HEK293T (cell line): ENCODE results near the gene SLC18A3.

Source experiments
- CTCF ChIA-PET: fragments of 350-600 bp; formaldehyde crosslinking; extraction: SDS; loops from one replicate; lab custom pipeline; 2021; ENCODE audit warnings: antibody characterized with exemption, inconsistent platforms; lab: Yijun Ruan, JAX
- POLR2A ChIA-PET: fragments of 350-600 bp; formaldehyde crosslinking; extraction: SDS; loops from one replicate; lab custom pipeline; 2020; ENCODE audit warnings: antibody characterized with exemption, inconsistent platforms; lab: Yijun Ruan, JAX
- DNase-seq: peaks from one replicate; pipeline ENCODE4 v3.0.0; 2012; ENCODE audit warnings: mixed read lengths; ENCODE audit errors: extremely low spot score
- ARNT ChIP-seq: fragments of 450-650 bp; IDR thresholded peaks from 2 replicates; pipeline ENCODE4 v1.6.1; 2017; ENCODE audit warnings: mild to moderate bottlenecking
- BHLHE40 ChIP-seq: fragments of 450-650 bp; IDR thresholded peaks from 2 replicates; pipeline ENCODE4 v1.6.1; 2016; ENCODE audit warnings: mild to moderate bottlenecking, moderate library complexity, borderline replicate concordance
- CTBP1 ChIP-seq: fragments of 450-650 bp; IDR thresholded peaks from 2 replicates; pipeline ENCODE4 v1.6.1; 2016; ENCODE audit warnings: borderline replicate concordance
- ELF4 ChIP-seq: fragments of 450-650 bp; IDR thresholded peaks from 2 replicates; pipeline ENCODE4 v1.6.1; 2017; ENCODE audit warnings: antibody characterized with exemption
- FOXA1 ChIP-seq: fragments of 450-650 bp; IDR thresholded peaks from 2 replicates; pipeline ENCODE4 v1.6.1; 2016; ENCODE audit warnings: mild to moderate bottlenecking
- FOXK2 ChIP-seq: fragments of 450-650 bp; IDR thresholded peaks from 2 replicates; pipeline ENCODE4 v1.6.1; 2016; ENCODE audit warnings: mild to moderate bottlenecking
- FOXM1 ChIP-seq: fragments of 450-650 bp; IDR thresholded peaks from 2 replicates; pipeline ENCODE4 v1.6.1; 2017; ENCODE audit warnings: mild to moderate bottlenecking, borderline replicate concordance
- HDGF ChIP-seq: fragments of 450-650 bp; IDR thresholded peaks from 2 replicates; pipeline ENCODE4 v1.6.1; 2017; ENCODE audit warnings: antibody characterized with exemption, borderline replicate concordance
- L3MBTL2 ChIP-seq: fragments of 450-650 bp; conservative IDR thresholded peaks from 2 replicates; pipeline ENCODE4 v1.6.1; 2016; ENCODE audit warnings: mild to moderate bottlenecking
- LEF1 ChIP-seq: fragments of 450-650 bp; IDR thresholded peaks from 2 replicates; pipeline ENCODE4 v1.6.1; 2017; ENCODE audit warnings: mild to moderate bottlenecking, borderline replicate concordance
- NFRKB ChIP-seq: fragments of 450-650 bp; IDR thresholded peaks from 2 replicates; pipeline ENCODE4 v1.6.1; 2016; ENCODE audit warnings: mild to moderate bottlenecking, moderate library complexity
- PKNOX1 ChIP-seq: fragments of 450-650 bp; IDR thresholded peaks from 2 replicates; pipeline ENCODE4 v1.6.1; 2016
- SP1 ChIP-seq: fragments of 450-650 bp; IDR thresholded peaks from 2 replicates; pipeline ENCODE4 v1.6.1; 2017
- SUZ12 ChIP-seq: fragments of 450-650 bp; IDR thresholded peaks from 2 replicates; pipeline ENCODE4 v1.6.1; 2016; ENCODE audit warnings: mild to moderate bottlenecking
- TARDBP ChIP-seq: fragments of 450-650 bp; IDR thresholded peaks from 2 replicates; pipeline ENCODE4 v1.6.1; 2016
- ZNF384 ChIP-seq: fragments of 450-650 bp; IDR thresholded peaks from 2 replicates; pipeline ENCODE4 v1.6.1; 2016

SLC18A3 gene

DNA sequence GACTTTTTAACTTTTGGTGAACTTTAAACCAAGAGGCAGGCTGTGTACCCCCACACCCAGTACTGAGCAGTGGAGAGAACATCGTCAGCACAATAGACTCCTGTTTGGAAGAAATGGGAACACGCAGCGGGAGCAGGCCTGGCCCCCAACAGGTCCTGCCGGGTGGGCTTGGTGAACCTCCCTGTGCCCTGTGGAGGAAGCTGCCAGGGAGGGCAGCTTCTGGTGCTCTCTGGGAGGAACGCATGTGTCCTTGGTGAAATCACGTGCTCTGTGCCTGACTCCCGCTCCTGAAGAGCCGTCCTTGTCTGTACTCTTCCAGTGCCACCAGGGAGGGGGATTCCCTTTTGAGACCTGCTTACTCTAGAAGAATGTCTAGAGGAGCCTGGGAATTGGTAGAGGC is 35.3 kb downstream of the SLC18A3 start:
- ChIA-PET POLR2A (no interaction called here), CTCF (no interaction called here)
- TF ChIP-seq ZNF384 = no peak
- TF ChIP-seq ELF4 = no peak
- no peak for TF ChIP-seq BHLHE40
- TF ChIP-seq NFRKB = no peak
- no peak for TF ChIP-seq PKNOX1
- no peak for TF ChIP-seq TARDBP
- TF ChIP-seq HDGF = no peak
- TF ChIP-seq ARNT = no peak
- no peak for TF ChIP-seq FOXK2
- DNase-seq = no peak

- TF ChIP-seq FOXK2 (no peak), SP1 (no peak), FOXA1 (no peak), ZNF384 (no peak), NFRKB (no peak), BHLHE40 (no peak), FOXM1 (no peak), HDGF (no peak), ELF4 (no peak), SUZ12 (no peak), L3MBTL2 (no peak), PKNOX1 (no peak), LEF1 (no peak), TARDBP (no peak), ARNT (no peak), CTBP1 (no peak)
- ChIA-PET CTCF (no interaction called here), POLR2A (no interaction called here)
- no peak for DNase-seq
Measured at GRCh38 chr10:49645871-49646870, 36.1 kb downstream of the SLC18A3 start.

DNA sequence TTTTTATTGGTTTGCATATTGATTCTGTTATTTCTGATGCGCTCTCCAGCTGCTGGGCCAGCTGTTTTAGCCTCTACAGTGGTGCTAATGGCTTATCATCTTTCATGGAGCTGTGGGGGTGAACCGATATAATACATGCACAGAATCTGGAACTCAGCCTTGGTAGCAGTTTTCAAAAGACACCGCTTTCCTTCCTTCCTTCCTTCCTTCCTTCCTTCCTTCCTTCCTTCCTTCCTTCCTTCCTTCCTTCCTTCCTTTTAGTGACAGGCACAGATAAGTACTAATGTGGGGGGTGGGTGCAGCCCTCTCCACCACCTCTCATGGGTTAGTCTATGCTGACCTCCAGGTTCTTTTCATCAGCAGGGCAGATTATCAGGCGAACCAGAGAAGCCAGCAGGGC is 37.4 kb downstream of the SLC18A3 start:
- no peak for TF ChIP-seq TARDBP
- TF ChIP-seq L3MBTL2 = no peak
- no peak for TF ChIP-seq HDGF
- TF ChIP-seq BHLHE40 = no peak
- no peak for TF ChIP-seq LEF1
- no peak for TF ChIP-seq CTBP1
- POLR2A ChIA-PET = no interaction called here
- CTCF ChIA-PET = no interaction called here
- no peak for DNase-seq

GRCh38 chr10:49647985-49648795 is 38.1 kb downstream of the SLC18A3 start:
- ChIA-PET CTCF (no interaction called here), POLR2A (no interaction called here)
- no peak for DNase-seq
- TF ChIP-seq LEF1 (no peak), FOXK2 (no peak), SUZ12 (no peak)

DNA sequence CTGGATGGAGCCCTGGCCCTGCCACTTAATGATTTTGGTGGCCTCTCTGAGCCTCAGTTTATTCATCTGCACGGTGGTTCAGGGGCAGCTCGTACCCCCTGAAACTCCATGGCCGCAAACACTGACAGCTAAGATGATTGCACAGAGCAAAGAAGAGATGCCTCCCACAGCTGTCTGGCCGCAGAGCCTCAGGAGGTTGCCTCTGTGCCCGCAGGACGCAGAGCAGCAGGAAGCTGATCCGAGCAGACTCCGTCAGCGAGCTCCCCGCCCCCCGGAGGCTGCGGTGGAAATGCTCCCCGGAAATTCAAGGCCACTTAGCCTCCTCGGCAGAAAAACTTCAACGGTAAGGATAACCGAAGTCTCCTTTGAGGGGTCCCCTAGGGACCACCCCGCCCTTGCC is 39.2 kb downstream of the SLC18A3 start:
- ChIA-PET POLR2A (no interaction called here), CTCF (no interaction called here)
- TF ChIP-seq ZNF384 (no peak), FOXM1 (no peak), SP1 (no peak), CTBP1 (no peak), TARDBP (no peak), BHLHE40 (no peak), LEF1 (no peak), FOXA1 (no peak), SUZ12 (no peak), L3MBTL2 (no peak), FOXK2 (no peak), ARNT (no peak), PKNOX1 (no peak), ELF4 (no peak), NFRKB (no peak), HDGF (no peak)
- DNase-seq = no peak

DNA sequence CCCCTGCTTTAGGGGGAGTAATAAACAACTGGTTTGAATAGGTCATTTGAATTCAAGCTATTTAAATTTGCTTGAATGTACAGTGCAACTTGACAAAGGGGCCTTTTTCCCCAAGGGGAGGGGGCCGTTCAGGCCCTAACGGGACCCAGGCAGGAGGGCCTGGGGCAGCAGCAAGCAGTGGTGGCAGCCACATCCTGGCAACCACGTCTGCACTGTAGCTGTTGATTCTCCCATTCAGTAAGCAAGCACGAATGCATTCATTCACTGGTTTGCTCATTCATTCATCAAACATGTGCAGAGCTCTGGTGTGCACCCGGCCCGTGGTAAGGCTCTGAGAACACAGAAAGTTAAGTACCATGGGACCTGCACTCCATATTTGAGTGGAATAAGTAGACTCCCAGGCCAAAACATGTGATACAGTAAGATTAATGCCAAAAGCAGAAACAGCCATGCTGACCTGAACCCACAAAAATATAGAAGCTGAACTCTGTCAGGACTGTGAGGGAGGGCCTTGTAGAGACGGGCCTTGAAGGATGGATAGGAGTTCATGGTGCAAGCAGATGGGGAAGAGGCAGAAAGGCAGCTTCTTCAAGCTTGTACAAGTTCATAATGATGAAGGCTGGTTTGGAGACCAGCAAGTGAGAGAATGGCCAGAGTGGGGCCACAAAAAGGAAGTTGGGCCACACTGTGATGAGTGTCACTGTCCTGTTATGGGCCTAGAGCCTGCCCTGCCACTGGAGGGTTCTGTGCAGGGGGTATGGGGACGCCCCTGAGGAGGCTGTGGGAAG is 40.0 kb downstream of the SLC18A3 start:
- ChIA-PET POLR2A (no interaction called here), CTCF (no interaction called here)
- DNase-seq = no peak
- TF ChIP-seq TARDBP = no peak
- TF ChIP-seq CTBP1 = no peak
- TF ChIP-seq L3MBTL2 = no peak
- no peak for TF ChIP-seq SUZ12
- no peak for TF ChIP-seq ZNF384
- TF ChIP-seq FOXA1 = no peak
- no peak for TF ChIP-seq ELF4
- no peak for TF ChIP-seq FOXK2
- no peak for TF ChIP-seq SP1
- no peak for TF ChIP-seq NFRKB
- TF ChIP-seq PKNOX1 = no peak
- TF ChIP-seq LEF1 = no peak
- TF ChIP-seq HDGF = no peak
